Measurements from ENCODE around the gene OCA2. TPM values are rescaled to one million over a fixed set of nuclear protein-coding genes. Genes with fewer than 3 reads are reported as not detected.

Gene OCA2
- polyA plus RNA-seq, 1 donor (not counting 4 experiments of a cell fraction or from before 2014, with no cell fraction given): 0.05 TPM

DNA sequence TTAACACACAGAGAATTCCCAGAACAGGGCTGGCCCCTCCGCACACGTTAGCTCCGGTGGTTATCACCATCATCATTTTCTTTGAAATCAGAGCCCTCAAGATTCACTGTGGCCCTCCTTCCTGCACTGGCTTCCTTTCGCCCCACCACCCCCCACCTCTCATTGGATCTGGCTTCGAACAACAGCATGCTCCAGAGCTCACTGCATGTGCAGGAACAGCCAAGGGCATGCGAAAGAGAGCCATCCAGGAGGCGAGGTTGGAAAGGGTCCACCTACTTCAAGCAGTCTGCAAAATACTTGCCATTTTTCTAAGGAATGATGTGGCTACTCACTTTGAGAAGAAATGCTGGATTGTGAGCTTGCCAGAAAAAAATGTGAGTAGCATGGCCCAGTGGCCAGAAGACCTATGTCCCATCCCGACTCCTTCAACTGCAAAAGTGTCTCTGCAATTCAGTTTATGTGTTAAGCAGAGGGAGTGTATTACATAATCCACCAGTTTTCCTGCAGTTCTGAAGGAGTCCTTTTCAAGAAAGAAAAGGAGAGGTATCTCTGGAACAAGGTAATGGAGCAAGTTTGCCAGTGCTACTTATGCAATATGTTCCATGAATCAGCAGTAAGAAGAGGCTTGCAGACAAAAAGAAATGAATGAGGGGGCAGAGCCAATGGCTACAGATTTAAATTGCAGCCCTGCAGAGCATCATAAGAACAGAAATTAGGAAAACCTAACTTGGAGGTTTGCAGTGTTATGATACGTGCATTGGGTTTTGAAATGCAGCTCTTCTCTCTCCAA, 92.8 kb downstream of the OCA2 start:
- Histone ChIP-seq H3K27me3 (ENCODE audit: control insufficient read depth, extremely low read depth, insufficient read depth, low read length) (no peaks in the 10 kb centered on the region), H3K27ac (ENCODE audit: control insufficient read depth, insufficient read depth, low read length) (no peak overlapping the region), H3K4me1 (ENCODE audit: control insufficient read depth, extremely low read depth, insufficient read depth, low read length) (no peaks in the 10 kb centered on the region), H3K4me3 (ENCODE audit: control insufficient read depth in 2 of 3, extremely low read depth in 1 of 3, insufficient read depth in 2 of 3, low read depth in 1 of 3, low read length in 3 of 3) (no peak overlapping the region), H3K9ac (ENCODE audit: control insufficient read depth, extremely low read depth, insufficient read depth, low read length) (no peak overlapping the region), H4K20me1 (ENCODE audit: control insufficient read depth, extremely low read depth, insufficient read depth, low read length) (no peaks in the 10 kb centered on the region), H3K79me2 (ENCODE audit: control insufficient read depth, insufficient read depth, low read length) (no peaks in the 10 kb centered on the region), H2AFZ (ENCODE audit: control insufficient read depth, low read length) (no peak overlapping the region), H3K4me2 (ENCODE audit: control insufficient read depth, extremely low read depth, insufficient read depth, low read depth, low read length) (no peak overlapping the region), H3K9me3 (ENCODE audit: control insufficient read depth, low read depth, low read length) (peaks cover 10% of the 10 kb centered on the region), H3K9me1 (ENCODE audit: control insufficient read depth, extremely low read depth, insufficient read depth, low read length) (no peaks in the 10 kb centered on the region), H3K36me3 (ENCODE audit: control insufficient read depth in 2 of 2, extremely low read depth in 1 of 2, insufficient read depth in 2 of 2, low read length in 2 of 2) (no peaks in the 10 kb centered on the region)
- no peak for TF ChIP-seq CTCF (optimal IDR thresholded peaks at IDR 0.05 in 1 of 3, IDR thresholded peaks at IDR 0.05 in 1 of 3, conservative IDR thresholded peaks at IDR 0.05 in 1 of 3; ENCODE audit: extremely low read depth in 1 of 3, insufficient read depth in 2 of 3, low read length in 3 of 3)
- no peak for TF ChIP-seq EZH2 (IDR thresholded peaks at IDR 0.05; ENCODE audit: low read length)
- no peak for DNase-seq (ENCODE audit: low read depth, low spot score)
- no peak for FAIRE-seq
- dilution Hi-C loops (cut with MboI; ENCODE audit: extremely low pct_ligation_motif_present, low sequenced_read_pairs): no loop called here

- DNase-seq (ENCODE audit: low read depth, low spot score): no peak
- TF ChIP-seq CTCF (optimal IDR thresholded peaks at IDR 0.05 in 1 of 3, IDR thresholded peaks at IDR 0.05 in 1 of 3, conservative IDR thresholded peaks at IDR 0.05 in 1 of 3; ENCODE audit: extremely low read depth in 1 of 3, insufficient read depth in 2 of 3, low read length in 3 of 3): no peak
- no peak for TF ChIP-seq EZH2 (IDR thresholded peaks at IDR 0.05; ENCODE audit: low read length)
- no peaks in the 10 kb centered on the region for H3K27me3 ChIP-seq (ENCODE audit: control insufficient read depth, extremely low read depth, insufficient read depth, low read length)
- H3K9me1 ChIP-seq (ENCODE audit: control insufficient read depth, extremely low read depth, insufficient read depth, low read length): no peaks in the 10 kb centered on the region
- no peak overlapping the region for H3K27ac ChIP-seq (ENCODE audit: control insufficient read depth, insufficient read depth, low read length)
- no peaks in the 10 kb centered on the region for H3K4me1 ChIP-seq (ENCODE audit: control insufficient read depth, extremely low read depth, insufficient read depth, low read length)
- H3K9ac ChIP-seq (ENCODE audit: control insufficient read depth, extremely low read depth, insufficient read depth, low read length): no peak overlapping the region
- FAIRE-seq: no peak
- no peak overlapping the region for H3K4me2 ChIP-seq (ENCODE audit: control insufficient read depth, extremely low read depth, insufficient read depth, low read depth, low read length)
- dilution Hi-C loops (cut with MboI; ENCODE audit: extremely low pct_ligation_motif_present, low sequenced_read_pairs): no loop called here
- H3K9me3 ChIP-seq (ENCODE audit: control insufficient read depth, low read depth, low read length): peaks cover 10% of the 10 kb centered on the region
- no peak overlapping the region for H3K4me3 ChIP-seq (ENCODE audit: control insufficient read depth in 2 of 3, extremely low read depth in 1 of 3, insufficient read depth in 2 of 3, low read depth in 1 of 3, low read length in 3 of 3)
- H3K36me3 ChIP-seq (ENCODE audit: control insufficient read depth in 2 of 2, extremely low read depth in 1 of 2, insufficient read depth in 2 of 2, low read length in 2 of 2): no peaks in the 10 kb centered on the region
- H2AFZ ChIP-seq (ENCODE audit: control insufficient read depth, low read length): no peak overlapping the region
- no peaks in the 10 kb centered on the region for H3K79me2 ChIP-seq (ENCODE audit: control insufficient read depth, insufficient read depth, low read length)
- no peaks in the 10 kb centered on the region for H4K20me1 ChIP-seq (ENCODE audit: control insufficient read depth, extremely low read depth, insufficient read depth, low read length)
These were observed 94.0 kb downstream of the OCA2 start for GRCh38 chr15:28005004-28005527.
